B cell (primary cell): Measurements from ENCODE around the gene PLBD2. TPM values are rescaled to one million over a fixed set of nuclear protein-coding genes. Genes with fewer than 3 reads are reported as not detected.

Experiments
- ATAC-seq: fragments of 200-7000 bp; cut with Tn5 transposase; one replicate; pipeline ENCODE4 v1.10.0; 2021; ENCODE audit warnings: low read depth, mild to moderate bottlenecking, moderate number of reproducible peaks, moderate library complexity
- CTCF ChIA-PET: fragments of 350-600 bp; sonication (Branson Sonifier 250); formaldehyde crosslinking; loops from one replicate; lab custom pipeline; 2021; ENCODE audit warnings: antibody characterized with exemption, inconsistent platforms; lab: Charles Lee
- POLR2A ChIA-PET: fragments of 350-600 bp; sonication (Branson Sonifier 250); formaldehyde crosslinking; loops from one replicate; lab custom pipeline; 2021; ENCODE audit warnings: antibody characterized with exemption; lab: Charles Lee
- DNase-seq: peaks from one replicate; pipeline ENCODE4 v3.0.0; 2013
- H2AFZ ChIP-seq: 2 replicates; pipeline ENCODE4 v1.6.1; 2012; ENCODE audit warnings: mild to moderate bottlenecking, low read depth, low read length; ENCODE audit not compliant: insufficient read depth, poor library complexity, severe bottlenecking
- H3K27ac ChIP-seq, 2 donors: 1 replicate in 1 of 2; 2 replicates in 1 of 2; pipeline ENCODE4 v1.5.1; 2012 to 2013; ENCODE audit warnings: low read length in 2 of 2, mild to moderate bottlenecking in 2 of 2, moderate library complexity in 1 of 2
- H3K27me3 ChIP-seq, 4 experiments: fragments of 200-600 bp in 1 of 4; sonication (generic) in 1 of 4; replicated peaks in 1 of 4; 1 replicate in 2 of 4; 2 replicates in 2 of 4; pipeline versions ENCODE4 v1.6.1 to v1.7.0; 2013 to 2016; ENCODE audit warnings: low read length in 3 of 4, mild to moderate bottlenecking in 2 of 4, mixed read lengths in 1 of 4, moderate library complexity in 1 of 4; ENCODE audit not compliant: insufficient read depth in 4 of 4, control insufficient read depth in 3 of 4; ENCODE audit errors: control extremely low read depth in 1 of 4
- H3K36me3 ChIP-seq, 2 experiments: replicated peaks in 1 of 2; 1 replicate in 1 of 2; 2 replicates in 1 of 2; pipeline versions ENCODE4 v1.6.1 to v1.7.1; 2013; ENCODE audit warnings: low read length in 1 of 2; ENCODE audit not compliant: insufficient read depth in 2 of 2, control insufficient read depth in 1 of 2; ENCODE audit errors: control extremely low read depth in 1 of 2, extremely low read depth in 1 of 2
- H3K4me1 ChIP-seq, 2 donors: fragments of 200-600 bp in 1 of 2; sonication (generic) in 1 of 2; 1 replicate in 1 of 2; 2 replicates in 1 of 2; pipeline versions ENCODE4 v1.5.1 to v1.6.1; 2013 to 2017; ENCODE audit warnings: low read length in 2 of 2; ENCODE audit not compliant: control insufficient read depth in 2 of 2, insufficient read depth in 2 of 2
- H3K4me2 ChIP-seq: replicated peaks from 2 replicates; pipeline ENCODE3; 2012; ENCODE audit warnings: mild to moderate bottlenecking, low read depth, low read length; ENCODE audit not compliant: poor library complexity, severe bottlenecking
- H3K4me3 ChIP-seq, 5 experiments: fragments of 200-600 bp in 1 of 5; sonication (generic) in 1 of 5; 1 replicate in 3 of 5; 2 replicates in 2 of 5; pipeline versions ENCODE4 v1.5.1 to v1.7.0; 2011 to 2016; ENCODE audit warnings: low read length in 4 of 5, mild to moderate bottlenecking in 4 of 5, low read depth in 2 of 5, control low read depth in 1 of 5, moderate library complexity in 1 of 5; ENCODE audit not compliant: insufficient read depth in 1 of 5; ENCODE audit errors: control extremely low read depth in 1 of 5, extremely low read depth in 1 of 5
- H3K79me2 ChIP-seq: fragments of 200-600 bp; sonication (generic); one replicate; pipeline ENCODE4 v1.6.0; 2016; ENCODE audit warnings: low read length; ENCODE audit not compliant: control insufficient read depth, insufficient read depth
- H3K9ac ChIP-seq: fragments of 200-600 bp; sonication (generic); 2 replicates; pipeline ENCODE4 v1.6.1; 2017; ENCODE audit warnings: mild to moderate bottlenecking, low read length, moderate library complexity
- H3K9me3 ChIP-seq, 3 donors: one replicate each; pipeline versions ENCODE4 v1.6.1 to v1.7.1; 2013; ENCODE audit warnings: low read length in 2 of 3; ENCODE audit not compliant: control insufficient read depth in 2 of 3, insufficient read depth in 1 of 3; ENCODE audit errors: control extremely low read depth in 1 of 3
- H4K20me1 ChIP-seq: 2 replicates; pipeline ENCODE4 v1.6.0; 2012; ENCODE audit warnings: mild to moderate bottlenecking, low read length; ENCODE audit not compliant: insufficient read depth, control insufficient read depth, poor library complexity, severe bottlenecking
- H3K27ac Mint-ChIP-seq: one replicate; pipeline ENCODE4 v1.8.0; 2021; ENCODE audit warnings: mixed read lengths
- H3K27me3 Mint-ChIP-seq: one replicate; pipeline ENCODE4 v1.8.0; 2021; ENCODE audit warnings: mixed read lengths
- H3K4me1 Mint-ChIP-seq: one replicate; pipeline ENCODE4 v1.8.0; 2021; ENCODE audit warnings: mixed read lengths
- H3K4me3 Mint-ChIP-seq: one replicate; pipeline ENCODE4 v1.8.0; 2021; ENCODE audit warnings: mixed read lengths
- H3K9me3 Mint-ChIP-seq: one replicate; pipeline ENCODE4 v1.8.0; 2022; ENCODE audit warnings: mixed read lengths; ENCODE audit not compliant: insufficient read depth
- EZH2 ChIP-seq: IDR thresholded peaks from 2 replicates; pipeline ENCODE4 v1.6.1; 2012; ENCODE audit warnings: borderline replicate concordance, low read depth, mild to moderate bottlenecking, moderate library complexity, low read length; ENCODE audit not compliant: insufficient read depth, poor library complexity, severe bottlenecking
- WGBS: methylation state at CpG from one replicate; pipeline ENCODE4 v1.1.5; 2013; ENCODE audit warnings: missing lambda C conversion rate; ENCODE audit not compliant: insufficient coverage; 5-methylcytosine and 5-hydroxymethylcytosine counted together
- intact Hi-C: fragments of 100-400 bp; cut with micrococcal nuclease; formaldehyde crosslinking; loops from one replicate; pipeline ENCODE4 v1.10.0; 2022
- polyA plus RNA-seq: library from polyadenylated mRNA; depleted of rRNA; stranded (reverse); fragments of >200 nt; gene quantifications from 2 replicates; pipeline ENCODE4 v1.2.3, GENCODE V29; 2012
- total RNA-seq, 2 donors: library from RNA; stranded (reverse); fragments of 120-200 nt in 1 of 2; gene quantifications; 1 replicate in 1 of 2; 2 replicates in 1 of 2; pipeline versions ENCODE4 v1.2.3 to v1.2.4, GENCODE V29; 2013 to 2022
- TF ChIP-seq, protein P1 (sequence below): fragments of 200-600 bp; IDR thresholded peaks from one replicate; pipeline ENCODE4 v1.8.0; 2022; ENCODE audit warnings: antibody characterized with exemption, mild to moderate bottlenecking

Gene PLBD2
- total and polyA plus RNA-seq, 2 donors (not counting 1 experiment from before 2014, with no cell fraction given) = 2.9 to 11.6 TPM

DNA sequence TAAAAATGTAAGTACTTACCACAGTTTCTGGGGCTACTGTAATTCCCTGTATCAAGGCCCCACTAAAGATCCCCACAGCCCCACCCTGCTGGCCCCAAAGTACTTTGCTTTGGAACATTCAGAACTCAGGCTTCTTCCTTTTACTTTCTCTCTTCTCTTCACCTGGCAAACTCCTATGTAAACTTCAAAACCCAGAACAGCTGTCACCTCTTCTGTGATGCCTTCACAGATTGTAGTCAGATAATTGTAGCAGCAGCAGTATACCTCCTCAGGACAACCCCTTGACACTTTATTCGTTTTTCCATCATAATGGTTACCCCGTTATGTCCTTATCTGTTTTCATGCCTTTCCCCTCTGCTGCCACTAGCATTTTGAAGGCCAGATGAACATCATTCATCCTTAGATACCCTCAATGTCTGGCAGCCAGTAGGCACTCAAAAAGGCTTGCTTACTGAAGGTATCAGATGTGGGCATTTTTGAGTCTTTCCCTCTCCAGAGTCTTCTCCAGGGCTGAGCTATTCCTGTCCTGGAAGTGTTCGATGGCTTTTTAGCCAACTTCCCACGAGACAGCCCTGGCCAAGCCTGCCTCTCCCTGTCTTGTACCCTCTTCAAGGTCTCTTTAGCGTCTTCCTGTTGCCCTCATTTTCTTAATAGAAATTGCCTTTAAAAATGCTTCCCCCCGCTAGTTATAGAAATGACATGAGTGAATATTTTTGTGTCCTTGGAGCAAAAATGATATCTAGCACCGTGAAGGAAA is 7.4 kb downstream of the PLBD2 start:
- no peak overlapping the region for H2AFZ ChIP-seq
- Mint-ChIP-seq H3K4me1 (peaks cover 2% of the 10 kb centered on the region), H3K9me3 (no peaks in the 10 kb centered on the region), H3K27me3 (no peaks in the 10 kb centered on the region), H3K27ac (no peak overlapping the region), H3K4me3 (no peak overlapping the region)
- DNase-seq (no peak), ATAC-seq (no peak)
- TF ChIP-seq, protein P1, sequence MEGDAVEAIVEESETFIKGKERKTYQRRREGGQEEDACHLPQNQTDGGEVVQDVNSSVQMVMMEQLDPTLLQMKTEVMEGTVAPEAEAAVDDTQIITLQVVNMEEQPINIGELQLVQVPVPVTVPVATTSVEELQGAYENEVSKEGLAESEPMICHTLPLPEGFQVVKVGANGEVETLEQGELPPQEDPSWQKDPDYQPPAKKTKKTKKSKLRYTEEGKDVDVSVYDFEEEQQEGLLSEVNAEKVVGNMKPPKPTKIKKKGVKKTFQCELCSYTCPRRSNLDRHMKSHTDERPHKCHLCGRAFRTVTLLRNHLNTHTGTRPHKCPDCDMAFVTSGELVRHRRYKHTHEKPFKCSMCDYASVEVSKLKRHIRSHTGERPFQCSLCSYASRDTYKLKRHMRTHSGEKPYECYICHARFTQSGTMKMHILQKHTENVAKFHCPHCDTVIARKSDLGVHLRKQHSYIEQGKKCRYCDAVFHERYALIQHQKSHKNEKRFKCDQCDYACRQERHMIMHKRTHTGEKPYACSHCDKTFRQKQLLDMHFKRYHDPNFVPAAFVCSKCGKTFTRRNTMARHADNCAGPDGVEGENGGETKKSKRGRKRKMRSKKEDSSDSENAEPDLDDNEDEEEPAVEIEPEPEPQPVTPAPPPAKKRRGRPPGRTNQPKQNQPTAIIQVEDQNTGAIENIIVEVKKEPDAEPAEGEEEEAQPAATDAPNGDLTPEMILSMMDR = no peak
- no peak for TF ChIP-seq EZH2
- no peak overlapping the region for H3K4me3 ChIP-seq
- H3K9ac ChIP-seq = no peak overlapping the region
- POLR2A ChIA-PET = no interaction called here
- no peaks in the 10 kb centered on the region for H3K79me2 ChIP-seq
- no peak overlapping the region for H3K27ac ChIP-seq
- H3K4me2 ChIP-seq = no peak overlapping the region
- H4K20me1 ChIP-seq = no peaks in the 10 kb centered on the region
- H3K9me3 ChIP-seq = no peaks in the 10 kb centered on the region
- no peaks in the 10 kb centered on the region for H3K27me3 ChIP-seq
- CTCF ChIA-PET = interaction anchor here (1.4 kb wide), 1 partner anchor 33 kb away, joined by 4 read pairs; no protein-coding TSS in a partner anchor
- no peaks in the 10 kb centered on the region for H3K36me3 ChIP-seq
- intact Hi-C loops = no loop called here
- WGBS = 100% methylated on average over 1 of the region's 7 CpGs
- no peaks in the 10 kb centered on the region for H3K4me1 ChIP-seq

DNA sequence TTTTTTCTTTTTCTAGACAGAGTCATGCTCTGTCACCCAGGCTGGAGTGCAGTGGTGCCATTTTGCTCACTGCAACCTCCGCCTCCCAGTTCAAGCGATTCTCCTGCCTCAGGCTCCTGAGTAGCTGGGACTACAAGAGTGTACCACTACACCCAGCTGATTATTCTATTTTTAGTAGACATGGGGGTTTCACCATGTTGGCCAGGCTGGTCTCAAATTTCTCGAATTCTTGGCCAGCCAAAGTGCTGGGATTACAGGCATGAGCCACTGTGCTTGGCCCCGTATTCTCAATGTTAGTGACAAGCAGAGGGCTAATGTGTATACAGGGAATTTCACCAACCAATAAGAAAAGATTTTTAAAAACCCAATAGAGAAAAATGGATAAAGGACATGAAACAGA is 8.4 kb downstream of the PLBD2 start:
- POLR2A ChIA-PET = no interaction called here
- no peaks in the 10 kb centered on the region for H3K36me3 ChIP-seq
- WGBS = 100% methylated on average over 1 of the region's 4 CpGs
- H3K9ac ChIP-seq = no peak overlapping the region
- Mint-ChIP-seq H3K27ac (no peak overlapping the region), H3K27me3 (no peaks in the 10 kb centered on the region), H3K9me3 (no peaks in the 10 kb centered on the region), H3K4me1 (peaks cover 8% of the 10 kb centered on the region), H3K4me3 (no peak overlapping the region)
- H4K20me1 ChIP-seq = no peaks in the 10 kb centered on the region
- no peak overlapping the region for H3K27ac ChIP-seq
- peaks cover 0 to 7% of the 10 kb centered on the region in 2 donors for H3K4me1 ChIP-seq
- ATAC-seq (no peak), DNase-seq (no peak)
- H3K4me2 ChIP-seq = no peak overlapping the region
- no peak overlapping the region for H3K4me3 ChIP-seq
- no peaks in the 10 kb centered on the region for H3K79me2 ChIP-seq
- TF ChIP-seq EZH2 = no peak
- TF ChIP-seq, protein P1 = no peak
- no peak overlapping the region for H2AFZ ChIP-seq
- intact Hi-C loops = no loop called here
- H3K27me3 ChIP-seq = no peaks in the 10 kb centered on the region
- no peaks in the 10 kb centered on the region for H3K9me3 ChIP-seq
- CTCF ChIA-PET = interaction anchor here (0.6 kb wide), 2 partner anchors 170 to 194 kb away, joined by 3 read pairs; no protein-coding TSS in a partner anchor
